HEK293T (cell line): Measurements from ENCODE around the gene UFSP1.
"Not testable (repeated sequence)": the region's sequence is repeated elsewhere in the genome, so short reads cannot be mapped to it uniquely, and the experiment has no call there.

ENCODE experiments used
- BHLHE40 ChIP-seq: fragments of 450-650 bp; IDR thresholded peaks from 2 replicates; pipeline ENCODE4 v1.6.1; 2016; ENCODE audit warnings: mild to moderate bottlenecking, moderate library complexity, borderline replicate concordance
- FOXK2 ChIP-seq: fragments of 450-650 bp; IDR thresholded peaks from 2 replicates; pipeline ENCODE4 v1.6.1; 2016; ENCODE audit warnings: mild to moderate bottlenecking
- FOXM1 ChIP-seq: fragments of 450-650 bp; IDR thresholded peaks from 2 replicates; pipeline ENCODE4 v1.6.1; 2017; ENCODE audit warnings: mild to moderate bottlenecking, borderline replicate concordance
- L3MBTL2 ChIP-seq: fragments of 450-650 bp; conservative IDR thresholded peaks from 2 replicates; pipeline ENCODE4 v1.6.1; 2016; ENCODE audit warnings: mild to moderate bottlenecking
- PKNOX1 ChIP-seq: fragments of 450-650 bp; IDR thresholded peaks from 2 replicates; pipeline ENCODE4 v1.6.1; 2016
- SP1 ChIP-seq: fragments of 450-650 bp; IDR thresholded peaks from 2 replicates; pipeline ENCODE4 v1.6.1; 2017
- SUZ12 ChIP-seq: fragments of 450-650 bp; IDR thresholded peaks from 2 replicates; pipeline ENCODE4 v1.6.1; 2016; ENCODE audit warnings: mild to moderate bottlenecking
- TARDBP ChIP-seq: fragments of 450-650 bp; IDR thresholded peaks from 2 replicates; pipeline ENCODE4 v1.6.1; 2016
- ZNF384 ChIP-seq: fragments of 450-650 bp; IDR thresholded peaks from 2 replicates; pipeline ENCODE4 v1.6.1; 2016

GRCh38 chr7:100923616-100924015, 34.1 kb upstream of the UFSP1 start:
- TF ChIP-seq PKNOX1, BHLHE40, FOXK2, TARDBP, FOXM1, ZNF384, SP1, SUZ12, L3MBTL2: not testable (repeated sequence)
